HG02970 (cell line): ENCODE data around the gene RPL13A.

Experiments used
- ATAC-seq: cut with Tn5 transposase; IDR thresholded peaks from one replicate; pipeline ENCODE4 v1.9.1; 2021; ENCODE audit warnings: mild to moderate bottlenecking, moderate library complexity, moderate number of reproducible peaks; ENCODE audit not compliant: unreplicated experiment, low FRiP score

Gene RPL13A

DNA sequence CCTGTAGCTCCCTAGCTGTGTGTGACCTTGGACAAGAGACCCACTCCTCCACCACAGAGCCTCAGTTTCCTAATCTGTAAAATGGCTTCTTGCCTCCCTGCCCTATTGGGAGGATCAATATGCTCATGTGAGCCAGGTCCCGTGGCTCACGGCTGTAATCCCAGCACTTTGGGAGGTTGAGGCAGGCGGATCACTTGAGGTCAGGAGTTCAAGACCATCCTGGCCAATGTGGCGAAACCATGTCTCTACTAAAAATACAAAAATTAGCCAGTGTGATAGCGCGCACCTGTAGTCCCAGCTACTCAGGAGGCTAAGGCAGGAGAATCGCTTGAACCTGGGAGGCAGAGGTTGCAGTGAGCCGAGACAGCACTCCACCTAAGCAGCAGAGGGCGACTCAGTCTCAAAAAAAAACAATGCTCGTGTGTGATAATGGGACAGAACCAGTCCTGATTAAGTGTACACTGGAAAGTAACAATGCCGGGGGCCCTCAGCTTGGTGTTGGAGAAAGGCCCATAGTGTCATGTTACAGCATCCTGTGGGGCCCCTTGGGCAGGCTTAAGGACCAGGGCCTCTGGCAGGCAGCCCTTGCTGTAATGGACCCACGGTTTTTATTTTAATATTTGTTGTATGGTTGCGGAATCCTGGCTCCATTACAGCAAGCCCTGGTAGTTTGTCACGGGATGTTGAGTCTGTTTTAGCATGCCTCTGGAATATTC lies 15.6 kb downstream of the RPL13A start:
- no peak for ATAC-seq

GRCh38 chr19:49503582-49503962 lies 16.2 kb downstream of the RPL13A start:
- no peak for ATAC-seq

GRCh38 chr19:49506575-49507105 lies 19.2 kb downstream of the RPL13A start:
- no peak for ATAC-seq

DNA sequence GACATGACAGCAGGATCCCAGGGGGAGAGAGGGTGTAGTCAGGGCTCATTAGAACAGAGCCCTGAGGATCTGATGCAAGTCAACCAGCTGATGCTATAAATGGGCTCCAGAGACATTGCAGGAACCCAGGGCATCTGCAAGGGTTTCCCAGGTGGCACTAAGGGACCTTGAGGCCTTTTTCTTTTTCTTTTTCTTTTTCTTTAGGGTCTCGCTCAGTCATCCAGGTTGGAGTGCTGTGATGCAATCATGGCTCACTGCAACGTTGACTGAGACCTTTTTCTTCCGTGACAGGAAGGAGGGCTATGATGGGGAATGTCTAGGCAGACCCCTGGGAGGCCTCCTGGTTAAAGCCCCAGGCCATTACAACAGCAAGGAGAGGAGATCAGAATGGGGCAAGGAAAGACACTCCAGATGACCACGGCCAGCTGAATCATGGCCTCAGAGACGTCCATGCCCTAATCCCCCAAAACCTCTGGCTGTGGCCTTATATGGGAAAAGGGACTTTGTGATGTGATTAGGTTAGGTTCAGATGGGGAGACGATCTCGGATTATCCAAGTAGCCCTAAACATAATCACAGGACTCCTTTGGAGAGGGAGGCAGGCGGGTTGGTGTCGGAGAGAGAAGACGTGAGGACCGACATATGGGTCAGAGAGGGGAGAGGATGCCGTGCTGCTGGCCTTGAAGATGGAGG lies 20.5 kb downstream of the RPL13A start:
- no peak for ATAC-seq

- no peak for ATAC-seq
Measured at GRCh38 chr19:49512970-49513745, 25.8 kb downstream of the RPL13A start.

- ATAC-seq: no peak
Measured at GRCh38 chr19:49513746-49514118, 26.3 kb downstream of the RPL13A start.

- no peak for ATAC-seq
Measured at GRCh38 chr19:49514151-49514550, 26.7 kb downstream of the RPL13A start.

GRCh38 chr19:49515767-49516166 lies 28.4 kb downstream of the RPL13A start:
- ATAC-seq: no peak

- ATAC-seq: no peak
Measured at GRCh38 chr19:49518033-49518432, 30.6 kb downstream of the RPL13A start.

DNA sequence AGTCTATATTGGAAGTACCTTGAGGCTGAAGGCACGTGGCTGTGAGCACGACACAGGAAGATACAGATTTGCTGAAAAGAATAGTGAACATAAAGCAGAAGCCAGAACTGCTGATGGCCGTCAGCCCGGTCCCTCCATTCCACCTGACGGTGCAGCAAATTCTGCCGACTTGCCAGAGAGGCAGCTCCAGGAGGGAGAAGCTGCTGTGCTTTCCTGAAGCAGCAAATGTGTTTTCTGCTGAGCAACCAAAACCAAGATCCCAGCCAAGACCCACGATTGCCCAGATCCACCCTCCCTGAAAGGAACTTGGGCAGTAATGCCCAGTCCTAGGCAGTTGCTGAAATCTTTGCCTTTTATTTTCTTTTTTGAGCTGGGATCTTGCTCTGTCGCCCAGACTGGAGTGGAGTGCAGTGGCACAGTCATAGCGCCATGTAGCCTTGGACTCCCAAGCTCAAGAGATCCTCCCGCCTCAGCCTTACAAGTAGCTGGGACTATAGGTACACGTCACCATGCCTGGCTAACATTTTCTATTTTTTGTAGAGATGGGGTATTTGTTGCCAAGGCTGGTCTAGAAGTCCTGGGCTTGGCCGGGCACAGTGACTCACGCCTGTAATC lies 33.4 kb downstream of the RPL13A start:
- ATAC-seq: no peak

GRCh38 chr19:49524812-49525455 lies 37.5 kb downstream of the RPL13A start:
- ATAC-seq: no peak

DNA sequence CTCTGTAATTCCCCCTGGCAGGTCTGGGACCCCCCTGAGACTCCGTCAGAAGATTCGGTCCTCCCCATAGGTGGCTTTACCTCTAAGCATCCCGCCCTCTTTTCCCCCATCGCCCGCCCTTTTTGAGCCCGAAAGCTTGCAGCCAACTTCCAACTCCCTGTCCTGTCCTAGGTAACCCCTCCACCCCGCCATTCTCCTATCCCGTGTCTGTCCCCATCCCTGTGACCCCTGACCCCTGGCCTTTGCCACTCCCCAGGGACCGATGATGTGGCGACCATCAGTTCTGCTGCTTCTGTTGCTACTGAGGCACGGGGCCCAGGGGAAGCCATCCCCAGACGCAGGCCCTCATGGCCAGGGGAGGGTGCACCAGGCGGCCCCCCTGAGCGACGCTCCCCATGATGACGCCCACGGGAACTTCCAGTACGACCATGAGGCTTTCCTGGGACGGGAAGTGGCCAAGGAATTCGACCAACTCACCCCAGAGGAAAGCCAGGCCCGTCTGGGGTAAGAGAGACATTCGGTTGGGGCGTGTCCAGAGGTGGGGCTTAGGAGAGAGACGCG lies 40.9 kb downstream of the RPL13A start:
- ATAC-seq: no peak

DNA sequence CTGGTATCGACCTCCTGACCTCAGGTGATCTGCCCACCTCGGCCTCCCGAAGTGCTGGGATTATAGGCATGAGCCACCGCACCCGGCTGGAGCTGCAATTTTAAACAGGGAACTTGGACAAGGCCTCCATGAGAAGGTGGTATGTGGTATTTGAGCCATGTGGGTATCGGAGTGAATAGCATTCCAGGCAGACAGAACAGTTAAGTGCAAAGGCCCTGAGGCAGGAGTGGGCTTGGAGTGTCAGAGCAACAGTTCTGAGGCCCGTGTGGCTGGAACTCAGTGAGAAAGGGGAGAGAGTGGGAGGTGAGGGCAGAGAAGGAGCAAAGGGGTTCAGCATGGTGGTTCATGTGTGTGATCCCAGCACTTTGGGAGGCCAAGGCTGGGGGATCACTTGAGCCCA lies 43.3 kb downstream of the RPL13A start:
- ATAC-seq: no peak

GRCh38 chr19:49533551-49534488 lies 46.4 kb downstream of the RPL13A start:
- ATAC-seq: peak; percentile 64

DNA sequence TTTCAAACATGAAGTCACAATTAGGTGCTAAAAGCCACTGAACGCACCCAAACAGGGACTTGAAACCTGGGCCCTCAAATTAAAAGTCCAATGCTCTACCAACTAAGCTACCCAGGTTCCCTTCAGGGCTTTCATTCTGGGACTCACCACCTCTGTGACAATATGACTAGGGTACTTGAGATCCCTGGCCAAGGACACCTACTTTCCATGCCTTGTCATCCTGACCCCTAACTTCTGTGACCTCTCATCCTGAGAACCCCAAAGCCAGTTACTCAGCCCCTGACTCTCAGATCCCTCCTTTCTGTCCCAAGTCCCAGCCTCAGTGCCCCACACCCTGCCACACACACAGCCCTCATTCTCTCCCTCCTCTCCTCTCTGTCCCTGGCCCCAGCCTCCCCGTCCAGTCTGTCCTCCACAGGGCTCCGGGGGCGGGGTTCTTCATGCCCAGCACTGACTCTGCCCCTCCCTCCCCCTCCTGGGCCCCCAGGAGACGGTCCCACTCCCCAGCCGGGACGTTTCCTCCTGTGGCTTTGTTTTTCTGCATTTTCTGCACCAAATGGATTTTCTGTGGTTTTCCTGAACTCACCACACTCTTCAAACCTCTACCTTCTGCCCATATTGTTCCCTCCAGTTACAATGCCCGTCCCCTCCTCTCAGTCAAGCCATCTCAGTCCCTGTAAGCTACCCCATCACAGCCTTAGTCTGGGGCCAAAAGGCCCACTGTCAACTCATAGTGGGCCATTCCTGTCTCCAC lies 47.4 kb downstream of the RPL13A start:
- ATAC-seq: no peak

- no peak for ATAC-seq
Measured at GRCh38 chr19:49536921-49537462, 49.6 kb downstream of the RPL13A start.

- ATAC-seq: no peak
Measured at GRCh38 chr19:49538643-49539042, 51.2 kb downstream of the RPL13A start.
